Osteoblast (primary cell): ENCODE measurements around the gene SLC1A7. TPM values are rescaled to one million over a fixed set of nuclear protein-coding genes. Genes with fewer than 3 reads are reported as not detected.
"Not testable (repeated sequence)": the region's sequence is repeated elsewhere in the genome, so short reads cannot be mapped to it uniquely, and the experiment has no call there.

Experiments
- DNase-seq: peaks from one replicate; pipeline ENCODE4 v3.0.0; 2011; ENCODE audit warnings: low spot score, mixed read lengths; ENCODE audit not compliant: insufficient read length; ENCODE audit errors: missing footprints
- H2AFZ ChIP-seq: 2 replicates; pipeline ENCODE4 v1.6.0; 2011; ENCODE audit warnings: mild to moderate bottlenecking, low read length
- H3K27ac ChIP-seq: 2 replicates; pipeline ENCODE4 v1.5.1; 2011; ENCODE audit warnings: mild to moderate bottlenecking, low read depth, low read length, moderate library complexity
- H3K27me3 ChIP-seq: 2 replicates; pipeline ENCODE4 v1.6.0; 2012; ENCODE audit warnings: mild to moderate bottlenecking, control low read depth, inconsistent platforms, low read length, moderate library complexity; ENCODE audit not compliant: insufficient read depth
- H3K36me3 ChIP-seq: 2 replicates; pipeline ENCODE4 v1.5.1; 2011; ENCODE audit warnings: mild to moderate bottlenecking, low read length, control low read depth, moderate library complexity; ENCODE audit not compliant: insufficient read depth
- H3K4me1 ChIP-seq: 2 replicates; pipeline ENCODE4 v1.5.1; 2011; ENCODE audit warnings: mild to moderate bottlenecking, low read length, control low read depth, moderate library complexity; ENCODE audit not compliant: insufficient read depth
- H3K4me2 ChIP-seq: 2 replicates; pipeline ENCODE4 v1.6.0; 2011; ENCODE audit warnings: mild to moderate bottlenecking, low read length; ENCODE audit not compliant: insufficient read depth
- H3K4me3 ChIP-seq: fragments of 200-600 bp; sonication (generic); 3 replicates; pipeline ENCODE4 v1.5.1; 2012; ENCODE audit warnings: mild to moderate bottlenecking, low read length, inconsistent platforms; ENCODE audit not compliant: insufficient read depth
- H3K79me2 ChIP-seq: 2 replicates; pipeline ENCODE4 v1.6.0; 2012; ENCODE audit warnings: mild to moderate bottlenecking, low read length, control low read depth, inconsistent platforms; ENCODE audit not compliant: insufficient read depth
- H3K9me3 ChIP-seq: 2 replicates; pipeline ENCODE4 v1.5.1; 2011; ENCODE audit warnings: low read depth, low read length, control low read depth
- H4K20me1 ChIP-seq: 2 replicates; pipeline ENCODE4 v1.6.0; 2012; ENCODE audit warnings: mild to moderate bottlenecking, low read length, control low read depth; ENCODE audit not compliant: insufficient read depth
- total RNA-seq: library from RNA; depleted of rRNA; stranded (reverse); fragments of >200 nt; gene quantifications from 2 replicates; pipeline ENCODE4 v1.2.3, GENCODE V29; 2012
- TF ChIP-seq, protein P1 (sequence below): IDR thresholded peaks from 2 replicates; pipeline ENCODE4 v1.5.1; 2011; ENCODE audit warnings: mild to moderate bottlenecking, low read depth, low read length, moderate library complexity; ENCODE audit errors: extremely low read depth

The SLC1A7 gene
- total RNA-seq, 1 donor: 0.36 TPM

DNA sequence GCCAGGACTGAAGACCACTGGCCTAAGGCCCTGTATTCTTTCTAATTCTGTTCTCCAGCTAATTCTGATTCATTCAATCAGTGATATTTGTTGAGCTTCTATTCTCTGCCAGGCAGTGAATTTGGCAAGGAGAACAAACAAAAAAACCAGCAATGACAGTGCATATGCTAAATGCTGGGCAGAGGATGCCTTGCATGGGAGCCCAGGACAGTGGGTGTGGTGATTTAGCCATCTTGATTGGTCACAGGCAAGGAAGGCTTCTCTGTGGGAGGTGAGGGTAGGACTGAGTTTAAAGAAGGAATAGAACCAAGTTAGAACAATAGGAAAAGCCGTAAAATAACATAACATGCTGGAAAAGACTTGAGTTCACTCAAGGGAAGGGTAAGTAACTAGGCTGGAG is 45.0 kb upstream of the SLC1A7 start:
- Histone ChIP-seq H3K36me3 (no peaks in the 10 kb centered on the region), H3K79me2 (no peaks in the 10 kb centered on the region), H3K4me1 (peaks cover 10% of the 10 kb centered on the region), H3K4me3 (no peak overlapping the region), H3K9me3 (no peaks in the 10 kb centered on the region), H4K20me1 (no peaks in the 10 kb centered on the region), H3K27me3 (no peaks in the 10 kb centered on the region), H2AFZ (peak overlapping the region; percentile 38), H3K4me2 (no peak overlapping the region), H3K27ac (no peak overlapping the region)
- DNase-seq: no peak
- TF ChIP-seq, protein P1, sequence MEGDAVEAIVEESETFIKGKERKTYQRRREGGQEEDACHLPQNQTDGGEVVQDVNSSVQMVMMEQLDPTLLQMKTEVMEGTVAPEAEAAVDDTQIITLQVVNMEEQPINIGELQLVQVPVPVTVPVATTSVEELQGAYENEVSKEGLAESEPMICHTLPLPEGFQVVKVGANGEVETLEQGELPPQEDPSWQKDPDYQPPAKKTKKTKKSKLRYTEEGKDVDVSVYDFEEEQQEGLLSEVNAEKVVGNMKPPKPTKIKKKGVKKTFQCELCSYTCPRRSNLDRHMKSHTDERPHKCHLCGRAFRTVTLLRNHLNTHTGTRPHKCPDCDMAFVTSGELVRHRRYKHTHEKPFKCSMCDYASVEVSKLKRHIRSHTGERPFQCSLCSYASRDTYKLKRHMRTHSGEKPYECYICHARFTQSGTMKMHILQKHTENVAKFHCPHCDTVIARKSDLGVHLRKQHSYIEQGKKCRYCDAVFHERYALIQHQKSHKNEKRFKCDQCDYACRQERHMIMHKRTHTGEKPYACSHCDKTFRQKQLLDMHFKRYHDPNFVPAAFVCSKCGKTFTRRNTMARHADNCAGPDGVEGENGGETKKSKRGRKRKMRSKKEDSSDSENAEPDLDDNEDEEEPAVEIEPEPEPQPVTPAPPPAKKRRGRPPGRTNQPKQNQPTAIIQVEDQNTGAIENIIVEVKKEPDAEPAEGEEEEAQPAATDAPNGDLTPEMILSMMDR: no peak

DNA sequence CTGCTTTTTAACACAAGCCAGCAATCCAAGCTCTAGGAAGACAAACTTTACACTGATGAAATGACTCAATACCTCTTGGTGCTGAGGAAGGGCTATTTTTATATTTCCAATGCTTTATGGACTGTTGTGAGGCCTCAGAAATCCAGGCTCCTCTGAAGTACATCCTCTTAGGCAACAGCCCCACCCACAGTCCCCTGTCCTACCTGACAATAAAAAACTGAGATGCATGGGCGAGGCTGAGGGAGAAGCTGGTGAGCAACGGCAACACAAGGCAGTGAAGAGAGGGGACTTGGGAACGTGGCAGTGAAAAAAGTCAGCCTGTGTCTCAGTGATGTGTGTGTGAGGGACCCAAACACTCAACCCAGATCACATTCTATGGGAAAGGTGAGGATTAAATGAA is 44.1 kb upstream of the SLC1A7 start:
- peaks cover 18% of the 10 kb centered on the region for H3K4me1 ChIP-seq
- TF ChIP-seq, protein P1: no peak
- no peak overlapping the region for H3K4me3 ChIP-seq
- no peak overlapping the region for H3K27ac ChIP-seq
- DNase-seq: no peak
- no peaks in the 10 kb centered on the region for H3K79me2 ChIP-seq
- H3K4me2 ChIP-seq: no peak overlapping the region
- no peaks in the 10 kb centered on the region for H3K27me3 ChIP-seq
- no peaks in the 10 kb centered on the region for H3K9me3 ChIP-seq
- H4K20me1 ChIP-seq: no peaks in the 10 kb centered on the region
- H2AFZ ChIP-seq: no peak overlapping the region
- no peaks in the 10 kb centered on the region for H3K36me3 ChIP-seq

DNA sequence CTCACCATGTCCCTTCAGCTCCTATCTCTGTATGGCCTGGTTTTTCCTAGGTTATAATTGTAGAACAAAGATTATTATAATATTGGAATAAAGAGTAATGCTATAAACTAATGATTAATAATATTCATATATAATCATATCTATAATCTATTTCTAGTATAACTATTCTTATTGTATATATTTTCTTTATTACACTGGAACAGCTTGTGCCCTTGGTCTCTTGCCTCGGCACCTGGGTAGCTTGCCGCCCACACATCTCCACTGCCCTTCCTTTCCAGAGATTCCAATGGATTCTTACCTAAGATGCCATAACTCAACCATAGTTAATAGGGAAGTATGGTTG is 43.5 kb upstream of the SLC1A7 start:
- H4K20me1 ChIP-seq, H3K9me3 ChIP-seq, H3K27ac ChIP-seq, H3K27me3 ChIP-seq, H3K79me2 ChIP-seq, H2AFZ ChIP-seq, DNase-seq, H3K4me3 ChIP-seq, H3K36me3 ChIP-seq, H3K4me2 ChIP-seq: not testable (repeated sequence)
- H3K4me1 ChIP-seq: peaks cover 18% of the 10 kb centered on the region

DNA sequence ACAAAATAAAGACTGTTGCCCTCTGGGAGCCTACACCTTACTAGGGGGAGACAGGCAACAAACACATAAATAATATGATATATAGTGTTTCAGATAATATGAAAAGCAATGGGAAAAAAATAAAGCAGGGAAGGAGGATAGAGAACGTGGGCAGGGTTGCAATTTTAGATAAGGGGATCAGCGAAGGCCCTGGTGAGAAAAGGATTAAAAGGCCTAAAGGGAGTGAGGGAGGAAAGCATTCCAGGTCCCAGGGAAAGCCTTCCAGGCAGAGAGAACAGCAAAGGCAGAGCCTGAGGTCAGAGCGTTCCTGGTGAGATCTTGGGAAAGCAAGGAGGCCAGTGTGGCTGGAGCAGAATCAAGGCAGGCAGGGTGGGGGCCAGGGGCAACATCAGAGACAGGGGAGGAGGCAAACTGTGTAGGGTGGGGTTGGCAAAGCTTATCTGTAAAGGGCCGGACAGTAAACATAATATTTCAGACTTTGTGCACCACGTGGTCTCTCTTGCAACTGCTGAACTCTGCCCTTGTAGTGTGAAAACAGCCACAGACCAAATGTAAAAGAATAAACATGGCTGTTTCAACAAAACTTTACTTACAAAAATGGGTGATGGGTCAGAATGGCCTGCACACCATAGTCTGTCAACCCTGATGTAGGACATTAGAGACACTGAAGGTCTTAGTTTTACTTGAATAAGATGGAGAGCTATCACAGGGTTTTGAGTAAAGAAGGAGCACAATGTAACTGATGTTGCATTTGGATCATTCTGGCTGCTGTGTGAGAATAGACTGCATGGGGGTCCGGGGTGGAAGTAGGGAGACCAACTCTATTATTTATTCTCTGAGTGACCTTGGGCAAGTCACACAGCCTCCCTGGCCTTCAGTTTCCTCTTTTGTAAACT is 40.9 kb upstream of the SLC1A7 start:
- Histone ChIP-seq H3K4me1 (peaks cover 29% of the 10 kb centered on the region), H3K9me3 (no peaks in the 10 kb centered on the region), H3K36me3 (no peaks in the 10 kb centered on the region), H2AFZ (peak overlapping the region; percentile 25), H3K27ac (no peak overlapping the region), H3K4me3 (no peak overlapping the region), H3K4me2 (no peak overlapping the region), H3K27me3 (no peaks in the 10 kb centered on the region), H3K79me2 (no peaks in the 10 kb centered on the region), H4K20me1 (no peaks in the 10 kb centered on the region)
- no peak for DNase-seq
- TF ChIP-seq, protein P1: no peak
